K562 (cell line): Measurements from ENCODE around the gene GALM. TPM values are rescaled to one million over a fixed set of nuclear protein-coding genes. Genes with fewer than 3 reads are reported as not detected.

Experiments
- ATAC-seq: fragments of 200-7000 bp; cut with Tn5 transposase; 3 replicates; pipeline ENCODE4 v1.9.1; 2020; ENCODE audit warnings: moderate library complexity
- BruUV-seq: library from RNA; stranded (reverse); fragments of 400-500 nt; replicated peaks from 2 replicates; lab custom pipeline; 2021; lab: Mats Ljungman, UMichigan
- CTCF ChIA-PET: fragments of 300-600 bp; formaldehyde crosslinking; extraction: SDS; loops from one replicate; lab custom pipeline; 2021; ENCODE audit warnings: low intra/inter-chr PET ratio; lab: Yijun Ruan, JAX
- POLR2A ChIA-PET: fragments of 300-600, 350-650 bp; sonication (Branson Sonifier 250); formaldehyde crosslinking; extraction: SDS; loops from one replicate; lab custom pipeline; 2021; ENCODE audit warnings: antibody characterized with exemption, inconsistent platforms; lab: Yijun Ruan, JAX
- DNase-seq, 4 experiments: peaks; one replicate each; pipeline versions ENCODE4 v3.0.0 to v3.0.0-alpha.2; 2011 to 2018; ENCODE audit warnings: low spot score in 3 of 4, mixed read lengths in 3 of 4; ENCODE audit errors: extremely low read depth in 1 of 4
- FAIRE-seq: peaks from 2 replicates; lab custom pipeline; 2011; peaks lifted over from hg19 to GRCh38; lab: Jason Lieb, UNC
- H2AFZ ChIP-seq: 2 replicates; pipeline ENCODE4 v1.6.0; 2011; ENCODE audit warnings: low read depth, low read length, control low read depth, inconsistent platforms
- H3K27ac ChIP-seq: fragments of 200-600 bp; 3 replicates; pipeline ENCODE4 v1.8.0; 2011; ENCODE audit warnings: low read depth, mild to moderate bottlenecking, control low read depth, inconsistent platforms, low read length, moderate library complexity, mixed read lengths; ENCODE audit errors: extremely low read depth
- H3K27me3 ChIP-seq, 2 experiments: fragments of 300-600 bp in 1 of 2; 2 replicates in 1 of 2; 3 replicates in 1 of 2; pipeline versions ENCODE4 v1.6.0 to v1.8.0; 2011; ENCODE audit warnings: inconsistent platforms in 2 of 2, low read length in 2 of 2, mild to moderate bottlenecking in 1 of 2, mixed read lengths in 1 of 2, moderate library complexity in 1 of 2; ENCODE audit not compliant: control insufficient read depth in 2 of 2, insufficient read depth in 2 of 2
- H3K36me3 ChIP-seq: fragments of 300-600 bp; 3 replicates; pipeline ENCODE4 v1.8.0; 2011; ENCODE audit warnings: mild to moderate bottlenecking, low read length, inconsistent platforms; ENCODE audit not compliant: control insufficient read depth, insufficient read depth
- H3K4me1 ChIP-seq, 2 experiments: fragments of 200-600 bp in 1 of 2; replicated peaks in 1 of 2; 2 replicates in 1 of 2; 3 replicates in 1 of 2; pipeline versions ENCODE4 v1.5.1 to v1.8.0; 2011; ENCODE audit warnings: inconsistent platforms in 2 of 2, low read length in 2 of 2, mild to moderate bottlenecking in 1 of 2, mixed read lengths in 1 of 2, moderate library complexity in 1 of 2; ENCODE audit not compliant: control insufficient read depth in 2 of 2, insufficient read depth in 2 of 2
- H3K4me2 ChIP-seq: 2 replicates; pipeline ENCODE4 v1.6.1; 2011; ENCODE audit warnings: low read length, control low read depth, inconsistent platforms, mixed read lengths; ENCODE audit not compliant: insufficient read depth
- H3K4me3 ChIP-seq: fragments of 200-600 bp; sonication (generic), shearing (Covaris generic); 2 replicates; pipeline ENCODE4 v1.5.1; 2016; ENCODE audit warnings: control low read depth, inconsistent platforms
- H3K79me2 ChIP-seq: fragments of 200-600 bp; 3 replicates; pipeline ENCODE4 v1.8.0; 2011; ENCODE audit warnings: low read length, inconsistent platforms; ENCODE audit not compliant: control insufficient read depth, insufficient read depth
- H3K9ac ChIP-seq, 2 experiments: 2 replicates each; pipeline versions ENCODE4 v1.6.0 to v1.6.1; 2011; ENCODE audit warnings: low read depth in 2 of 2, low read length in 2 of 2, control low read depth in 1 of 2, inconsistent platforms in 1 of 2, mild to moderate bottlenecking in 1 of 2, mixed read lengths in 1 of 2; ENCODE audit not compliant: insufficient read depth in 1 of 2
- H3K9me1 ChIP-seq: one replicate; pipeline ENCODE4 v1.6.0; 2011; ENCODE audit warnings: inconsistent platforms, mild to moderate bottlenecking, low read length, moderate library complexity; ENCODE audit not compliant: control insufficient read depth, insufficient read depth
- H3K9me3 ChIP-seq: replicated peaks from 2 replicates; pipeline ENCODE4 v1.5.1; 2011; ENCODE audit warnings: low read depth, low read length, inconsistent platforms; ENCODE audit not compliant: control insufficient read depth, insufficient read depth
- H4K20me1 ChIP-seq: replicated peaks from 2 replicates; pipeline ENCODE4 v1.6.1; 2011; ENCODE audit warnings: low read length, inconsistent platforms, mixed read lengths; ENCODE audit not compliant: control insufficient read depth, insufficient read depth
- CREBBP ChIP-seq: IDR thresholded peaks from one replicate; pipeline ENCODE4 v1.6.1; 2012; ENCODE audit warnings: low read depth, mild to moderate bottlenecking, control low read depth, inconsistent platforms, low read length
- CXXC5 ChIP-seq: fragments of 250-450 bp; sonication (Bioruptor Pico); IDR thresholded peaks from 2 replicates; pipeline ENCODE4 v1.8.0; 2022; ENCODE audit warnings: inconsistent platforms, mild to moderate bottlenecking, moderate library complexity
- ESRRA ChIP-seq: fragments of 450-650 bp; IDR thresholded peaks from 2 replicates; pipeline ENCODE4 v1.6.1; 2014; ENCODE audit warnings: low read depth, mild to moderate bottlenecking, moderate library complexity, borderline replicate concordance
- FOXA3 ChIP-seq, 2 experiments: fragments of 450-650 bp in 1 of 2; sonication (generic) in 1 of 2; formaldehyde crosslinking; IDR thresholded peaks in 1 of 2; conservative IDR thresholded peaks in 1 of 2; 2 replicates each; pipeline versions ENCODE4 v1.4.0 to v1.8.0; 2020 to 2022; ENCODE audit warnings: mild to moderate bottlenecking in 2 of 2, missing genetic modification reagents in 1 of 2
- HMG20A ChIP-seq: fragments of 450-650 bp; formaldehyde crosslinking; conservative IDR thresholded peaks from 2 replicates; pipeline ENCODE4 v1.4.0; 2020; ENCODE audit warnings: mild to moderate bottlenecking, mixed read lengths
- KAT7 ChIP-seq: sonication (generic); formaldehyde crosslinking; IDR thresholded peaks from 2 replicates; pipeline ENCODE4 v1.8.0; 2022; ENCODE audit warnings: missing genetic modification reagents, mild to moderate bottlenecking, borderline replicate concordance
- L3MBTL2 ChIP-seq: fragments of 450-650 bp; IDR thresholded peaks from 2 replicates; pipeline ENCODE4 v1.6.1; 2016; ENCODE audit warnings: mild to moderate bottlenecking, moderate library complexity
- MTA3 ChIP-seq: fragments of 450-650 bp; formaldehyde crosslinking; IDR thresholded peaks from 2 replicates; pipeline ENCODE4 v1.6.1; 2017; ENCODE audit warnings: mild to moderate bottlenecking, borderline replicate concordance
- NFXL1 ChIP-seq: fragments of 450-650 bp; formaldehyde crosslinking; IDR thresholded peaks from 2 replicates; pipeline ENCODE4 v1.4.0; 2021; ENCODE audit warnings: mild to moderate bottlenecking
- SAFB2 ChIP-seq: fragments of 200-400 bp; formaldehyde crosslinking; IDR thresholded peaks from 2 replicates; pipeline ENCODE4 v1.6.1; 2018; ENCODE audit warnings: borderline replicate concordance, low read length, low read depth, moderate library complexity; ENCODE audit not compliant: severe bottlenecking
- ZNF232 ChIP-seq: sonication (generic); formaldehyde crosslinking; IDR thresholded peaks from 2 replicates; pipeline ENCODE4 v1.8.0; 2022; ENCODE audit warnings: mild to moderate bottlenecking, missing genetic modification reagents
- ZNF699 ChIP-seq: fragments of 250-450 bp; sonication (Bioruptor Pico); IDR thresholded peaks from 2 replicates; pipeline ENCODE4 v1.8.0; 2021; ENCODE audit warnings: mild to moderate bottlenecking, moderate library complexity; ENCODE audit not compliant: insufficient replicate concordance
- ZNF79 ChIP-seq: fragments of 250-450 bp; sonication (Bioruptor Pico); IDR thresholded peaks from 2 replicates; pipeline ENCODE4 v1.4.0; 2020; ENCODE audit warnings: low read depth, mild to moderate bottlenecking, moderate library complexity
- WGBS: fragments of 100-300 bp; shearing (Covaris generic); methylation state at CpG from one replicate; pipeline ENCODE4 v1.1.6; 2016; ENCODE audit warnings: low coverage, mixed read lengths; ENCODE audit not compliant: insufficient coverage; ENCODE audit errors: missing lambda C conversion rate; 5-methylcytosine and 5-hydroxymethylcytosine counted together
- in situ Hi-C: fragments of 300-500 bp; cut with MboI; formaldehyde crosslinking; loops from 4 replicates; pipeline ENCODE4 v1.15.0; 2018; ENCODE audit warnings: inconsistent platforms, mixed read lengths
- intact Hi-C: fragments of 100-400 bp; cut with micrococcal nuclease; formaldehyde crosslinking; loops from 2 replicates; pipeline ENCODE4 v1.14.2; 2022
- polyA plus RNA-seq, 8 experiments: library from polyadenylated mRNA; depleted of rRNA in 4 of 8; stranded (reverse) in 5 of 8; unstranded in 3 of 8; fragments of >200 nt; fragmentation: Nextera tagmentation in 2 of 8; fragmentation: Illumina TruSeq in 1 of 8; extraction: Ambion mirVana in 2 of 8; extraction: Trizol in 1 of 8; gene quantifications; 2 replicates each; pipeline versions ENCODE4 v1.2.1 to v1.2.3, GENCODE V29; 2011 to 2014; ENCODE audit warnings: inconsistent platforms in 1 of 8, missing spikeins in 1 of 8
- total RNA-seq, 7 experiments: library from RNA; depleted of rRNA in 6 of 7; stranded (reverse); fragments of >200 nt in 6 of 7; fragmentation: Illumina TruSeq in 2 of 7; extraction: Trizol in 2 of 7; gene quantifications; 2 replicates each; pipeline versions ENCODE4 v1.2.1 to v1.2.3, GENCODE V29; 2011 to 2021; ENCODE audit warnings: low replicate concordance in 1 of 7
- TF ChIP-seq, protein P1 (sequence below), 2 experiments: IDR thresholded peaks; 2 replicates each; pipeline ENCODE4 v1.6.1; 2012; ENCODE audit warnings: improper control_type of control experiment in 2 of 2, low read depth in 2 of 2, low read length in 2 of 2, borderline replicate concordance in 1 of 2

GALM gene
- total and polyA plus RNA-seq, 9 of the 15 experiments (the other 6 are each of a cell fraction or from before 2014, with no cell fraction given) = 22.1 to 51.7 (median 27.9) TPM

DNA sequence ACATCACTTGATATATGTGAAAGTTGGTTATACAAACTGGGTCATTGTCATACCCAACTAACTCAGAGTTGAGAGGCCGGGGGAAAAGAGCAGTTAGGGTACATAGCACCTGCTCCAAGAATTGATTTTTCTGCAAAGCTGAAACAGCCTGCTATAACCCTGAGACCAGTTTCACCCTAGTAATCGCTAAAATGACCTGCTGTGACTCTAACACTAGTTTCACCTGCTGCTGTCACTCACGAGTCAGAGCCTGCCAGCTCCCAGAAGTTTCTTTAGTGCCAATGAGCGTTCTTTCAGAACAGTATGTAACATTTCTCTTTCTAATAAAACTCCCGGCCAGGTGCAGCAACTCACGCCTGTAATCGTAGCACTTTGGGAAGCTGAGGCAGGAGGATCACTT is 57.3 kb downstream of the GALM start:
- H3K4me2 ChIP-seq = no peak overlapping the region
- CTCF ChIA-PET = interaction anchor here (0.7 kb wide), 1 partner anchor 142 kb away, joined by 5 read pairs; no protein-coding TSS in a partner anchor
- no peaks in the 10 kb centered on the region for H3K9me3 ChIP-seq
- no peaks in the 10 kb centered on the region for H3K27me3 ChIP-seq
- no peak overlapping the region for H3K4me3 ChIP-seq
- FAIRE-seq (no peak), DNase-seq (no peak), ATAC-seq (no peak)
- H3K4me1 ChIP-seq = peaks cover 0 to 2% of the 10 kb centered on the region in 2 experiments; a peak in 3 of 5 replicates
- H3K27ac ChIP-seq = no peak overlapping the region
- H2AFZ ChIP-seq = no peak overlapping the region
- no peaks in the 10 kb centered on the region for H3K9me1 ChIP-seq
- TF ChIP-seq CXXC5 (CRISPR knock-in tag) = no peak
- TF ChIP-seq KAT7 (CRISPR knock-in tag) = no peak
- TF ChIP-seq ZNF699 (CRISPR knock-in tag) = no peak
- WGBS = 75% methylated on average over 7 of the region's 7 CpGs
- H3K9ac ChIP-seq = no peak overlapping the region
- no peaks in the 10 kb centered on the region for H4K20me1 ChIP-seq
- intact Hi-C loops = loop anchor here (2.0 kb wide), 1 partner anchor 142 kb away; no protein-coding TSS in a partner anchor
- H3K36me3 ChIP-seq = no peaks in the 10 kb centered on the region; the same call in 2 of the 3 replicates
- no peaks in the 10 kb centered on the region for H3K79me2 ChIP-seq
- POLR2A ChIA-PET = interaction anchor here (1.6 kb wide), 1 partner anchor 146 kb away, joined by 4 read pairs; no protein-coding TSS in a partner anchor
- no TSS peak for BruUV-seq
- in situ Hi-C loops = no loop called here

DNA sequence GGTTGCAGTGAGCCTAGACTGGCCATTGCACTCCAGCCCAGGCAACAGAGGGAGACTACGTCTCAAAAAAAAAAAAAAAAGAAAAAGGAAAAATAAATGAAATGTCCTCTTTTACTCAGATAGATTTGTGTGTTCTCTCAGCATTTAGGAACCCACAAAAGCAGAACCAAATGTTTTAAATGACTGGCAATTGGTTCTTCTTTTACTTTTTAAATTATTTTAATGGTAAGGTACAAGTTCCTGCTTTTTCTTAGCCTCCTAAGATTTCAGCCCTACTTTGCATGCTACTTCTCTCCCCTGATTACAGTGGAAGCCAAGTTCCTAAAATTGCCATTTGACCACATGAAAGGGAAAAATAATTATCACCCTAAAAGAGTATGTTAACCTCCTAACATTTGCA is 61.7 kb downstream of the GALM start:
- no TSS peak for BruUV-seq
- H2AFZ ChIP-seq = no peak overlapping the region
- no peak overlapping the region for H3K4me2 ChIP-seq
- no peak overlapping the region for H3K4me3 ChIP-seq
- intact Hi-C loops = no loop called here
- peaks cover 0 to 2% of the 10 kb centered on the region in 2 experiments; a peak in 1 of 5 replicates for H3K4me1 ChIP-seq
- peaks cover 11% of the 10 kb centered on the region; the same call in 2 of the 3 replicates for H3K36me3 ChIP-seq
- no peak for DNase-seq
- no peaks in the 10 kb centered on the region for H3K9me1 ChIP-seq
- no peaks in the 10 kb centered on the region for H3K9me3 ChIP-seq
- in situ Hi-C loops = loop anchor here (25.0 kb wide), 1 partner anchor 740 kb away; no protein-coding TSS in a partner anchor
- no CpG with 5 or more reads among the region's 1 CpG for WGBS
- H3K9ac ChIP-seq = no peak overlapping the region
- H3K27me3 ChIP-seq = no peaks in the 10 kb centered on the region
- ATAC-seq = no peak
- no peaks in the 10 kb centered on the region for H4K20me1 ChIP-seq
- FAIRE-seq = no peak
- no peak overlapping the region for H3K27ac ChIP-seq
- H3K79me2 ChIP-seq = no peaks in the 10 kb centered on the region
- ChIA-PET POLR2A (interaction anchor here (0.7 to 1.0 kb wide), 2 partner anchors 127 to 148 kb away, joined by 3 to 4 read pairs; no protein-coding TSS in a partner anchor), CTCF (no interaction called here)
- TF ChIP-seq ZNF79 (CRISPR knock-in tag) (no peak), NFXL1 (CRISPR knock-in tag) (no peak), CREBBP (no peak), HMG20A (CRISPR knock-in tag) (no peak), SAFB2 (no peak), ESRRA (no peak), FOXA3 (CRISPR knock-in tag; conservative IDR thresholded peaks at IDR 0.05 in 1 of 2, IDR thresholded peaks at IDR 0.05 in 1 of 2) (no peak), ZNF232 (CRISPR knock-in tag) (no peak), L3MBTL2 (no peak), MTA3 (no peak)
- TF ChIP-seq, protein P1, sequence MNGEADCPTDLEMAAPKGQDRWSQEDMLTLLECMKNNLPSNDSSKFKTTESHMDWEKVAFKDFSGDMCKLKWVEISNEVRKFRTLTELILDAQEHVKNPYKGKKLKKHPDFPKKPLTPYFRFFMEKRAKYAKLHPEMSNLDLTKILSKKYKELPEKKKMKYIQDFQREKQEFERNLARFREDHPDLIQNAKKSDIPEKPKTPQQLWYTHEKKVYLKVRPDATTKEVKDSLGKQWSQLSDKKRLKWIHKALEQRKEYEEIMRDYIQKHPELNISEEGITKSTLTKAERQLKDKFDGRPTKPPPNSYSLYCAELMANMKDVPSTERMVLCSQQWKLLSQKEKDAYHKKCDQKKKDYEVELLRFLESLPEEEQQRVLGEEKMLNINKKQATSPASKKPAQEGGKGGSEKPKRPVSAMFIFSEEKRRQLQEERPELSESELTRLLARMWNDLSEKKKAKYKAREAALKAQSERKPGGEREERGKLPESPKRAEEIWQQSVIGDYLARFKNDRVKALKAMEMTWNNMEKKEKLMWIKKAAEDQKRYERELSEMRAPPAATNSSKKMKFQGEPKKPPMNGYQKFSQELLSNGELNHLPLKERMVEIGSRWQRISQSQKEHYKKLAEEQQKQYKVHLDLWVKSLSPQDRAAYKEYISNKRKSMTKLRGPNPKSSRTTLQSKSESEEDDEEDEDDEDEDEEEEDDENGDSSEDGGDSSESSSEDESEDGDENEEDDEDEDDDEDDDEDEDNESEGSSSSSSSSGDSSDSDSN (IDR thresholded peaks at IDR 0.05; ENCODE audit: borderline replicate concordance in 1 of 2, low read depth in 2 of 2, low read length in 2 of 2) = no peak
